GM13977 (cell line): ENCODE data around the gene EIPR1.
"Not testable (repeated sequence)": the region's sequence is repeated elsewhere in the genome, so short reads cannot be mapped to it uniquely, and the experiment has no call there.

Experiments used
- DNase-seq: peaks from one replicate; pipeline ENCODE4 v3.0.0; 2012; ENCODE audit warnings: low spot score
- in situ Hi-C: fragments of 300-500 bp; cut with MboI; formaldehyde crosslinking; loops from one replicate; pipeline ENCODE4 v1.12.0; 2022; ENCODE audit warnings: low sequenced_read_pairs, low pct_unique_long_range_greater_than_20kb, mixed read lengths, inconsistent platforms; ENCODE audit not compliant: unreplicated experiment
- TF ChIP-seq, protein P1 (sequence below): IDR thresholded peaks from 2 replicates; pipeline ENCODE4 v1.5.1; 2012; ENCODE audit warnings: mild to moderate bottlenecking, control low read depth; ENCODE audit not compliant: insufficient read depth; ENCODE audit errors: extremely low read depth, missing control alignments

EIPR1 gene

DNA sequence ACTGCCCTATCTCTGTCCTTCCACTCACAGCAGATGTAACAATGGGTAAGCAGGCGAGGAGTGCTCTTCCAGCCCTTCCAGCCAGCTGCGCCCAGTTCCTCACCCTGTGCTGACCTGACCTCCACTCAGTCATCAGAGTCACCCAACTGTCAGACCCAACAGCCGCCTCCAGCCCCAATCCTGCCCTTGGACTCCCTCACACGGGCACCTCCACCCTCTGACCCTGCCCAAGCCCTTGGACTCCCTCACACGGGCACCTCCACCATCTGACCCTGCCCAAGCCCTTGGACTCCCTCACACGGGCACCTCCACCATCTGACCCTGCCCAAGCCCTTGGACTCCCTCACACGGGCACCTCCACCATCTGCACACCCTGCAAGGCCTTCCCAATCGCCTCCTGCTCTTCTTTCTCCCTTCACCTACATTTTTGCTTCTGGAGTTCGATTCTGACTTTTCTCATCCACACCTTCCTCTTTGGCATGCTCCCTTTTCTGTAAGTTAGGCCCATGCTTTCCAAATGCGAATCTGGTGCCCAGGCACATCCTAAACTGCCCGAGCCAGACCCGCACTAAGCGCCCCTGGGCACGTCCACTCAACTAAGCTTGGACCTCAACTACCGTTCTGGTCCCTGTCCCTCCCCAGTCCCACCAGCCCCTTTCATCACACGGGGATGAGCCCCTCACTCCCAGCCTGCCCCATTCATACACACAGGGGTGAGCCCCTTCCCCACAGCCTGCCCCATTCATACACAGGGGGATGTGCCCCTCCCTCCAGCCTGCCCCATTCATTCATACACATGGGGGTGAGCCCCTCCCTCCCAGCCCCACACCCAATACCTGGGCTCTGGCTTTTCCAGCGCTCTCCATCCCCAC lies 15.9 kb downstream of the EIPR1 start:
- TF ChIP-seq, protein P1, sequence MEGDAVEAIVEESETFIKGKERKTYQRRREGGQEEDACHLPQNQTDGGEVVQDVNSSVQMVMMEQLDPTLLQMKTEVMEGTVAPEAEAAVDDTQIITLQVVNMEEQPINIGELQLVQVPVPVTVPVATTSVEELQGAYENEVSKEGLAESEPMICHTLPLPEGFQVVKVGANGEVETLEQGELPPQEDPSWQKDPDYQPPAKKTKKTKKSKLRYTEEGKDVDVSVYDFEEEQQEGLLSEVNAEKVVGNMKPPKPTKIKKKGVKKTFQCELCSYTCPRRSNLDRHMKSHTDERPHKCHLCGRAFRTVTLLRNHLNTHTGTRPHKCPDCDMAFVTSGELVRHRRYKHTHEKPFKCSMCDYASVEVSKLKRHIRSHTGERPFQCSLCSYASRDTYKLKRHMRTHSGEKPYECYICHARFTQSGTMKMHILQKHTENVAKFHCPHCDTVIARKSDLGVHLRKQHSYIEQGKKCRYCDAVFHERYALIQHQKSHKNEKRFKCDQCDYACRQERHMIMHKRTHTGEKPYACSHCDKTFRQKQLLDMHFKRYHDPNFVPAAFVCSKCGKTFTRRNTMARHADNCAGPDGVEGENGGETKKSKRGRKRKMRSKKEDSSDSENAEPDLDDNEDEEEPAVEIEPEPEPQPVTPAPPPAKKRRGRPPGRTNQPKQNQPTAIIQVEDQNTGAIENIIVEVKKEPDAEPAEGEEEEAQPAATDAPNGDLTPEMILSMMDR = no peak
- no peak for DNase-seq
- in situ Hi-C loops = no loop called here

DNA sequence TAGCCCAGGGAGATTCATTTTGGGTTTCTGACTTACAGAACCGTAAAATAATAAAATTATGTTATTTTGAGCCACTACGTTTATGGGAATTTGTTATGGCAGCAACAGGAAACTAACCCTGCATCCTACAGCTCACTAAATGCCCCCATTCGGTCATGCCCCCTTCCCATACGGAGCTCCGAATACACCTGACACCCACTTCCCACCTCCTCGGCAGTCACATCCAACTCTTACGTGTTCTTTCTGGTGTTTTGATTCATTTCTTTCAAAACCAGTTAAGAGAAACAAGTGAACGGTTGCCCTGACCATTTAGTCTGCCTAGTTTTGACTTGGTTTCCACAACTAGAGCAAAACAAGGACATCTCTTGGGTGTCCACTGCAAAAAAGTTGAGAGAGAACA lies 19.7 kb downstream of the EIPR1 start:
- DNase-seq = no peak
- in situ Hi-C loops = no loop called here
- TF ChIP-seq, protein P1 = no peak

DNA sequence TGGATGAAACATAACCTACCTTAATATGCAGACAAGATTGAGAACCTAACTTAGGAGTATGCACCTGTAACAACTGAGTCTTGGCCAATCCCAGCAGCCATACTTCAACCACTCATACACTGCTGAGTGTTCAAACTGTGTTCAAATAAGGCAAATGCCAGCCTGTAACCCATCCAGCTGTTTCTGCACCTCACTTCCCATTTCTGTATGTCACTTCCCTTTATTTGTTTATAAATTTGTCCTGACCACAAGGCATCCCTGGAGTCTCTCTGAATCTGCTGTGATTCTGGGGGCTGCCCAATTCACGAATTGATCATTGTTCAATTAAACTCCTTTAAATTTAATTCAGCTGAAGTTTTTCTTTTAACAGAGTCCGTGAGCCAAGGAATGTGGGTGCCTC lies 20.2 kb downstream of the EIPR1 start:
- in situ Hi-C loops, DNase-seq: not testable (repeated sequence)

DNA sequence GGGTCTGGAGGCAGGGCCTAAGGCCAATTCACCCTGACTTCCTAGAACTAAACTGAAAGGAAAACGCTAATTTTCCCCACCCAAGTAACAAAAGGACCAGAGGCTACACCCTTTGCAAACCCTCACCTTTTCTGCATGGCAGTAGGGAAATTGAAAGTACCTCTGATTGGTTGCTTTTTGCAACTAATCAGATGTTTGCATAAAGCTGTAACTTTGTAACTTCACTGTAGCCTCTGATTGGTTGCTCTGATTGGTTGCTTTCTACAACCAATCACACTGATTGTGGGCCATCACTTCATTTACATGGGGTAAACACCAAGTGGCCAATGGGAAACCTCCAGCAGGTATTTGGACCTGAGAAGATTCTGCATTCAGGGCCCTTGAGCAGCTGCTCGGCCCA lies 20.8 kb downstream of the EIPR1 start:
- no peak for DNase-seq
- TF ChIP-seq, protein P1 = no peak
- in situ Hi-C loops = no loop called here

DNA sequence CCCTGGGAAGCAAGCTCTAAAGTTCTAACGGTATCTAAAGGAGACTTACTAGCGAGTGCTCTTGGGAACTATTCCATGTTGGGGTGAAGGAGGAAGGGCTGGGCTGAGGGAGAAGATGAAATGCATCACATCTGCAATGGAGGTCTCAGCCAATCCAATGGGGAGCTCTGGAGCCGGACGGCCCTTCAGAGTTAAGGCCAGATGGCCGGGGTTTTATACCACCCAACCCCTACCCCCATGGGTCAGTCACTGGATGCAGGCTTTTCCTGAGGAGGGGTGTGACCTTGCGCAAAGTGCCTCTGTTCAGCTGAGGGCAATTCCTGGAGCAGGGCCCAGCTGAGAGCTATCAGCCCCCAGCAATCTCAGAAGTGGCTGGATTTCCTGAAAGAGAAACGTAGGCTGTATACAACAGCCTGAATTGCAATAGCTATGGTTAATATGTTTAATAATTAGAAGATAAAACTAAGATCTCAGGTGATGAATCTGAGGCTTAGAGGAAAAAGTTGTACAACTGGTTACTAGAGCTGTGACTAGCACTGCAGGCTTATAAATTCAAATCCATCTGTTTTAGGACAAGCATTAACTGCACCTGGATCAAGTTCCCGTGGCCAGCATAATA lies 21.6 kb downstream of the EIPR1 start:
- in situ Hi-C loops = no loop called here

DNA sequence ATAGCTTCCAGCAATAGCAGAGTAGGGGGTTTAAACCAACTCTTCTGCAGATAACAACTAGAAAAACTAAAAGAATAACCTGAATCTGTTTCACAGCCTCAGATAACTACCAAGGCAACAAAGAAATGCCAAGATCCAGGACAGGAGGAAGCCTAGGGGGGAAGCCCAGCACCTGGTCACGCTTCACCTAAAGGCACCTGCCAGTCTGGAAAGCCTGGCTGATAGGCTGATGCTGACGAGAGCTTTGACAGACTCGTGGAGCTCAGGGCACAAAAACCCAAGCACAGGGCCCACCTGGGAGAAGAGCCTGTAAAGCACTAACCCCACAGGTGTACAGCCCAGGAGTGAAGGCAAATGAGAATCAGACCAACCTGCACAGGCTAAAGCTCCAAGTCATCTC lies 22.6 kb downstream of the EIPR1 start:
- DNase-seq = no peak
- in situ Hi-C loops = no loop called here
- TF ChIP-seq, protein P1 = no peak

More for the DNA sequence above, 21.6 kb downstream of the EIPR1 start:
- no peak for DNase-seq
- TF ChIP-seq, protein P1 = no peak

DNA sequence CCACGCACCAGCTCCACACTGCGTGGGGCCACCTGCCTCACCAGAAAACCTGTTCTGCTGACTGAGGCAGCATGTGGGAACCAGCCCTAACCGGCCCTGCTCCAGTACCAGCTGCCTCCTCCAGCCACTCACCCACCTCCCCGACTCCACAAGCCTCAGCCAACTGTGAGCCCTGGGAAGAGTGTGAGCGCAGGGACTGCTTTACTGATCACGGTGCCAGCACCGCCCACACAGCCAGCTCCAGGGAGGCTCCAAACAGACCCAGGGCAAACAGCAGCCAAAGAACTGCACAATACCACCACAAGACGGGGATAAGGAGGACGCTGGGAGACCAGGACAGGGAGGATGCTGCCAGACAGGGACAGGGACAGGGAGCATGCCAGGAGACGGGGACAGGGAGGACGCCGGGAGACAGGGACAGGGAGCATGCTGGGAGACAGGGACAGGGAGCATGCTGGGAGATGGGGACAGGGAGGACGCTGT lies 28.4 kb downstream of the EIPR1 start:
- no peak for DNase-seq
- in situ Hi-C loops = no loop called here
- TF ChIP-seq, protein P1 = no peak
